Activated CD8-positive, alpha-beta memory T cell treated with anti-CD3 and anti-CD28 coated beads for 4 hours (primary cell): ENCODE results near the gene METTL15.
"Not testable (repeated sequence)": the region's sequence is repeated elsewhere in the genome, so short reads cannot be mapped to it uniquely, and the experiment has no call there.

Experiments used
- DNase-seq, 2 donors: peaks; one replicate each; pipeline ENCODE4 v3.0.0-alpha.2; 2020; ENCODE audit warnings: low read depth in 2 of 2

Gene METTL15

GRCh38 chr11:28209906-28210305 is 101.7 kb downstream of the METTL15 start:
- no peak for DNase-seq

- DNase-seq = not testable (repeated sequence)
Observed at GRCh38 chr11:28222063-28222462, 113.9 kb downstream of the METTL15 start.

- DNase-seq = no peak
Observed at GRCh38 chr11:28223577-28223976, 115.4 kb downstream of the METTL15 start.

- DNase-seq = no peak
Observed at GRCh38 chr11:28223994-28224393, 115.8 kb downstream of the METTL15 start.

GRCh38 chr11:28227460-28227859 is 119.3 kb downstream of the METTL15 start:
- no peak for DNase-seq

- DNase-seq = no peak
Observed at GRCh38 chr11:28228196-28228895, 120.2 kb downstream of the METTL15 start.

- DNase-seq = no peak
Observed at GRCh38 chr11:28231475-28231874, 123.3 kb downstream of the METTL15 start.

GRCh38 chr11:28232649-28233048 is 124.5 kb downstream of the METTL15 start:
- DNase-seq = no peak

GRCh38 chr11:28241760-28242159 is 133.6 kb downstream of the METTL15 start:
- no peak for DNase-seq

- DNase-seq = no peak
Observed at GRCh38 chr11:28242596-28242995, 134.4 kb downstream of the METTL15 start.

- no peak for DNase-seq
Observed at GRCh38 chr11:28243061-28243460, 134.9 kb downstream of the METTL15 start.

GRCh38 chr11:28243581-28243980 is 135.4 kb downstream of the METTL15 start:
- no peak for DNase-seq

- no peak for DNase-seq
Observed at GRCh38 chr11:28245131-28245530, 136.9 kb downstream of the METTL15 start.

- DNase-seq = no peak
Observed at GRCh38 chr11:28250192-28250591, 142.0 kb downstream of the METTL15 start.

GRCh38 chr11:28251257-28251656 is 143.1 kb downstream of the METTL15 start:
- no peak for DNase-seq

- DNase-seq = no peak
Observed at GRCh38 chr11:28257761-28258160, 149.6 kb downstream of the METTL15 start.

GRCh38 chr11:28259177-28259843 is 151.1 kb downstream of the METTL15 start:
- no peak for DNase-seq

- DNase-seq = no peak
Observed at GRCh38 chr11:28268925-28269324, 160.7 kb downstream of the METTL15 start.

GRCh38 chr11:28269586-28269985 is 161.4 kb downstream of the METTL15 start:
- DNase-seq = no peak

- DNase-seq = not testable (repeated sequence)
Observed at GRCh38 chr11:28272247-28272646, 164.1 kb downstream of the METTL15 start.

- no peak for DNase-seq
Observed at GRCh38 chr11:28274216-28274615, 166.0 kb downstream of the METTL15 start.

GRCh38 chr11:28284196-28284595 is 176.0 kb downstream of the METTL15 start:
- no peak for DNase-seq

- no peak for DNase-seq
Observed at GRCh38 chr11:28289444-28289843, 181.3 kb downstream of the METTL15 start.
